SJSA1 (cell line): Measurements from ENCODE around the gene DBNL. TPM values are rescaled to one million over a fixed set of nuclear protein-coding genes. Genes with fewer than 3 reads are reported as not detected.
"Not testable (repeated sequence)": the region's sequence is repeated elsewhere in the genome, so short reads cannot be mapped to it uniquely, and the experiment has no call there.

Experiments
- DNase-seq, 2 experiments: peaks; one replicate each; pipeline ENCODE4 v3.0.0-alpha.2; 2015 to 2020; ENCODE audit warnings: low spot score in 2 of 2, low read depth in 1 of 2
- H3K27ac ChIP-seq: fragments of 250-450 bp; sonication (Bioruptor Pico); 2 replicates; pipeline ENCODE4 v1.5.1; 2020; ENCODE audit warnings: mild to moderate bottlenecking, moderate library complexity
- H3K27me3 ChIP-seq: fragments of 250-450 bp; sonication (Bioruptor Pico); replicated peaks from 2 replicates; pipeline ENCODE4 v1.5.1; 2020; ENCODE audit warnings: mild to moderate bottlenecking, moderate library complexity
- H3K36me3 ChIP-seq: fragments of 250-450 bp; sonication (Bioruptor Pico); 2 replicates; pipeline ENCODE4 v1.5.1; 2020; ENCODE audit warnings: mild to moderate bottlenecking
- H3K4me1 ChIP-seq: fragments of 250-450 bp; sonication (Bioruptor Pico); replicated peaks from 2 replicates; pipeline ENCODE4 v1.6.1; 2021; ENCODE audit warnings: mild to moderate bottlenecking
- H3K4me3 ChIP-seq: fragments of 250-450 bp; sonication (Bioruptor Pico); 2 replicates; pipeline ENCODE4 v1.5.1; 2020; ENCODE audit warnings: mild to moderate bottlenecking
- H3K9me3 ChIP-seq: fragments of 250-450 bp; sonication (Bioruptor Pico); replicated peaks from 2 replicates; pipeline ENCODE4 v1.5.1; 2020; ENCODE audit warnings: mild to moderate bottlenecking
- total RNA-seq: library from RNA; depleted of rRNA; stranded (reverse); fragments of >200 nt; shearing (Covaris generic); gene quantifications from 2 replicates; pipeline ENCODE4 v1.2.3, GENCODE V29; 2014

The DBNL gene
- total RNA-seq, 1 experiment from 2014 or later, result 183 TPM

GRCh38 chr7:44036364-44036763, 8.1 kb upstream of the DBNL start:
- H3K36me3 ChIP-seq, H3K4me1 ChIP-seq, H3K27me3 ChIP-seq, DNase-seq, H3K27ac ChIP-seq, H3K4me3 ChIP-seq, H3K9me3 ChIP-seq: not testable (repeated sequence)

- not testable (repeated sequence) for H3K27me3 ChIP-seq, H3K27ac ChIP-seq, H3K36me3 ChIP-seq, H3K4me3 ChIP-seq, H3K9me3 ChIP-seq, H3K4me1 ChIP-seq, DNase-seq
Measured at GRCh38 chr7:44037951-44038350, 6.6 kb upstream of the DBNL start.

- not testable (repeated sequence) for H3K4me1 ChIP-seq, H3K9me3 ChIP-seq, DNase-seq, H3K27ac ChIP-seq, H3K27me3 ChIP-seq, H3K4me3 ChIP-seq, H3K36me3 ChIP-seq
Measured at GRCh38 chr7:44038553-44038952, 5.9 kb upstream of the DBNL start.

GRCh38 chr7:44038961-44039558, 5.4 kb upstream of the DBNL start:
- not testable (repeated sequence) for H3K4me3 ChIP-seq, H3K27me3 ChIP-seq, H3K27ac ChIP-seq, H3K4me1 ChIP-seq, H3K36me3 ChIP-seq, H3K9me3 ChIP-seq
- DNase-seq, result peak; percentile 43 to 73

- not testable (repeated sequence) for H3K4me3 ChIP-seq, H3K4me1 ChIP-seq, H3K9me3 ChIP-seq, DNase-seq, H3K27me3 ChIP-seq, H3K27ac ChIP-seq, H3K36me3 ChIP-seq
Measured at GRCh38 chr7:44039800-44040492, 4.6 kb upstream of the DBNL start.

GRCh38 chr7:44040493-44040891, 4.0 kb upstream of the DBNL start:
- H3K36me3 ChIP-seq, H3K27ac ChIP-seq, H3K9me3 ChIP-seq, H3K27me3 ChIP-seq, H3K4me3 ChIP-seq, DNase-seq, H3K4me1 ChIP-seq: not testable (repeated sequence)

GRCh38 chr7:44042221-44042620, 2.3 kb upstream of the DBNL start:
- H3K27me3 ChIP-seq, result no peaks in the 10 kb centered on the region
- no peak overlapping the region for H3K4me3 ChIP-seq
- H3K4me1 ChIP-seq, result peaks cover 17% of the 10 kb centered on the region
- peaks cover 20% of the 10 kb centered on the region for H3K36me3 ChIP-seq
- no peak overlapping the region for H3K27ac ChIP-seq
- no peak for DNase-seq
- H3K9me3 ChIP-seq, result no peaks in the 10 kb centered on the region

- H3K36me3 ChIP-seq, result peaks cover 32% of the 10 kb centered on the region
- no peak for DNase-seq
- H3K9me3 ChIP-seq, result no peaks in the 10 kb centered on the region
- H3K27me3 ChIP-seq, result no peaks in the 10 kb centered on the region
- peak overlapping the region; percentile 69 for H3K4me3 ChIP-seq
- no peak overlapping the region for H3K27ac ChIP-seq
- peaks cover 17% of the 10 kb centered on the region for H3K4me1 ChIP-seq
Measured at GRCh38 chr7:44043902-44044301, 600 bp upstream of the DBNL start.

GRCh38 chr7:44045226-44046014, 918 bp downstream of the DBNL start:
- peak overlapping the region; percentile 35 for H3K27ac ChIP-seq
- H3K4me3 ChIP-seq, result peak overlapping the region; percentile 69
- H3K9me3 ChIP-seq, result no peaks in the 10 kb centered on the region
- peaks cover 47% of the 10 kb centered on the region for H3K36me3 ChIP-seq
- no peak for DNase-seq
- peaks cover 17% of the 10 kb centered on the region for H3K4me1 ChIP-seq
- no peaks in the 10 kb centered on the region for H3K27me3 ChIP-seq

GRCh38 chr7:44046321-44047061, 2.0 kb downstream of the DBNL start:
- no peaks in the 10 kb centered on the region for H3K27me3 ChIP-seq
- no peak overlapping the region for H3K27ac ChIP-seq
- no peak overlapping the region for H3K4me3 ChIP-seq
- H3K4me1 ChIP-seq, result peaks cover 17% of the 10 kb centered on the region
- H3K36me3 ChIP-seq, result peaks cover 57% of the 10 kb centered on the region
- DNase-seq, result no peak
- H3K9me3 ChIP-seq, result no peaks in the 10 kb centered on the region

- DNase-seq, result no peak
- Histone ChIP-seq H3K36me3 (peaks cover 71% of the 10 kb centered on the region), H3K27me3 (no peaks in the 10 kb centered on the region), H3K9me3 (no peaks in the 10 kb centered on the region), H3K4me3 (no peak overlapping the region), H3K27ac (no peak overlapping the region), H3K4me1 (peaks cover 17% of the 10 kb centered on the region)
Measured at GRCh38 chr7:44048031-44048795, 3.7 kb downstream of the DBNL start.

GRCh38 chr7:44050121-44050914, 5.8 kb downstream of the DBNL start:
- H3K27me3 ChIP-seq, result no peaks in the 10 kb centered on the region
- no peak overlapping the region for H3K4me3 ChIP-seq
- H3K4me1 ChIP-seq, result peaks cover 10% of the 10 kb centered on the region
- no peak for DNase-seq
- peaks cover 83% of the 10 kb centered on the region for H3K36me3 ChIP-seq
- H3K27ac ChIP-seq, result no peak overlapping the region
- H3K9me3 ChIP-seq, result no peaks in the 10 kb centered on the region
